ELF-1 (cell line): ENCODE results near the gene MAP2K2.
"Not testable (repeated sequence)": the region's sequence is repeated elsewhere in the genome, so short reads cannot be mapped to it uniquely, and the experiment has no call there.

Source experiments
- DNase-seq: peaks from one replicate; pipeline ENCODE4 v3.0.0-alpha.2; 2016; ENCODE audit warnings: low read depth, low spot score

The MAP2K2 gene

GRCh38 chr19:4130744-4131438 lies 7.0 kb upstream of the MAP2K2 start:
- peak; percentile 21 for DNase-seq

GRCh38 chr19:4129050-4129449 lies 5.1 kb upstream of the MAP2K2 start:
- DNase-seq, result not testable (repeated sequence)

GRCh38 chr19:4127322-4127721 lies 3.4 kb upstream of the MAP2K2 start:
- not testable (repeated sequence) for DNase-seq

- DNase-seq, result no peak
These were observed 716 bp upstream of the MAP2K2 start for GRCh38 chr19:4124638-4125037.

GRCh38 chr19:4122480-4122879 lies 1.4 kb downstream of the MAP2K2 start:
- no peak for DNase-seq

GRCh38 chr19:4121815-4122214 lies 2.1 kb downstream of the MAP2K2 start:
- DNase-seq, result no peak

- no peak for DNase-seq
These were observed 2.7 kb downstream of the MAP2K2 start for GRCh38 chr19:4121273-4121612.

GRCh38 chr19:4120559-4121272 lies 3.2 kb downstream of the MAP2K2 start:
- DNase-seq, result no peak

- no peak for DNase-seq
These were observed 4.2 kb downstream of the MAP2K2 start for GRCh38 chr19:4119763-4120162.

- DNase-seq, result no peak
These were observed 8.0 kb downstream of the MAP2K2 start for GRCh38 chr19:4115818-4116385.

GRCh38 chr19:4115050-4115817 lies 8.7 kb downstream of the MAP2K2 start:
- no peak for DNase-seq

- DNase-seq, result no peak
These were observed 9.7 kb downstream of the MAP2K2 start for GRCh38 chr19:4114181-4114580.

GRCh38 chr19:4113398-4114088 lies 10.4 kb downstream of the MAP2K2 start:
- DNase-seq, result no peak

- DNase-seq, result no peak
These were observed 11.6 kb downstream of the MAP2K2 start for GRCh38 chr19:4112367-4112766.

GRCh38 chr19:4109626-4109945 lies 14.3 kb downstream of the MAP2K2 start:
- no peak for DNase-seq

- no peak for DNase-seq
These were observed 14.9 kb downstream of the MAP2K2 start for GRCh38 chr19:4108767-4109625.

- no peak for DNase-seq
These were observed 20.9 kb downstream of the MAP2K2 start for GRCh38 chr19:4103080-4103433.

- DNase-seq, result no peak
These were observed 21.4 kb downstream of the MAP2K2 start for GRCh38 chr19:4102339-4103079.

- DNase-seq, result no peak
These were observed 22.5 kb downstream of the MAP2K2 start for GRCh38 chr19:4101496-4101770.

- no peak for DNase-seq
These were observed 23.1 kb downstream of the MAP2K2 start for GRCh38 chr19:4100647-4101495.
